A549 (cell line): Measurements from ENCODE around the gene DSG2. TPM values are rescaled to one million over a fixed set of nuclear protein-coding genes. Genes with fewer than 3 reads are reported as not detected.

Experiments
- ATAC-seq, 2 experiments: fragments of 200-7000 bp in 1 of 2; fragments of >200 bp in 1 of 2; cut with Nextera tagmentation in 1 of 2; cut with Tn5 transposase in 1 of 2; 3 replicates each; pipeline versions ENCODE4 v1.8.0 to v1.9.1; 2018 to 2020; ENCODE audit warnings: mild to moderate bottlenecking in 1 of 2, moderate library complexity in 1 of 2
- CTCF ChIA-PET: fragments of 300-600 bp; sonication (Branson Sonifier 250); formaldehyde crosslinking; extraction: SDS; loops from one replicate; lab custom pipeline; 2021; ENCODE audit warnings: antibody characterized with exemption, inconsistent platforms; lab: Yijun Ruan, JAX
- POLR2A ChIA-PET: fragments of 350-600 bp; formaldehyde crosslinking; extraction: SDS; loops from one replicate; lab custom pipeline; 2021; ENCODE audit warnings: antibody characterized with exemption, inconsistent platforms; lab: Yijun Ruan, JAX
- DNase-seq, 2 experiments: peaks; one replicate each; pipeline versions ENCODE4 v3.0.0 to v3.0.0-alpha.2; 2011 to 2016; ENCODE audit warnings: low read depth in 1 of 2, low spot score in 1 of 2
- FAIRE-seq: peaks from 2 replicates; lab custom pipeline; 2011; peaks lifted over from hg19 to GRCh38; lab: Jason Lieb, UNC
- H3K27ac ChIP-seq, 2 experiments: fragments of >200 bp; sonication (Bioruptor Twin); formaldehyde crosslinking; 3 replicates each; pipeline ENCODE4 v1.5.1; 2016 to 2017
- H3K4me1 ChIP-seq: fragments of >200 bp; sonication (Bioruptor Twin); formaldehyde crosslinking; 3 replicates; pipeline ENCODE4 v1.6.1; 2016
- H3K4me2 ChIP-seq: fragments of >200 bp; sonication (Bioruptor Twin); formaldehyde crosslinking; 3 replicates; pipeline ENCODE4 v1.6.1; 2016
- H3K4me3 ChIP-seq: fragments of >200 bp; sonication (Bioruptor Twin); formaldehyde crosslinking; 3 replicates; pipeline ENCODE4 v1.5.1; 2016
- H3K9me3 ChIP-seq: fragments of >200 bp; sonication (Bioruptor Twin); formaldehyde crosslinking; 3 replicates; pipeline ENCODE4 v1.6.1; 2016
- BCL3 ChIP-seq: fragments of >200 bp; sonication (Bioruptor Twin); formaldehyde crosslinking; IDR thresholded peaks from 3 replicates; pipeline ENCODE4 v1.6.1; 2016
- CTCF ChIP-seq: fragments of >200 bp; sonication (Bioruptor Twin); formaldehyde crosslinking; IDR thresholded peaks from 3 replicates; pipeline ENCODE4 v1.5.1; 2016
- EHF ChIP-seq: fragments of 250-450 bp; sonication (Bioruptor Pico); IDR thresholded peaks from 2 replicates; pipeline ENCODE4 v1.5.0; 2020; ENCODE audit warnings: mild to moderate bottlenecking
- EP300 ChIP-seq, 2 experiments: fragments of >200 bp; sonication (Bioruptor Twin); formaldehyde crosslinking; IDR thresholded peaks; 2 replicates in 1 of 2; 3 replicates in 1 of 2; pipeline ENCODE4 v1.6.1; 2016 to 2017
- FOSL2 ChIP-seq, 2 experiments: fragments of 450-650 bp in 1 of 2; fragments of >200 bp in 1 of 2; sonication (Bioruptor Twin) in 1 of 2; formaldehyde crosslinking; IDR thresholded peaks; 2 replicates each; pipeline versions ENCODE4 v1.5.0 to v1.6.1; 2016 to 2020; ENCODE audit warnings: mild to moderate bottlenecking in 1 of 2, moderate library complexity in 1 of 2
- FOXS1 ChIP-seq: fragments of 250-450 bp; sonication (Bioruptor Pico); IDR thresholded peaks from 2 replicates; pipeline ENCODE4 v1.5.0; 2020; ENCODE audit warnings: mild to moderate bottlenecking, moderate library complexity
- GATA3 ChIP-seq: IDR thresholded peaks from 2 replicates; pipeline ENCODE4 v1.6.1; 2012; ENCODE audit warnings: borderline replicate concordance
- HES2 ChIP-seq: fragments of >200 bp; sonication (Bioruptor Twin); formaldehyde crosslinking; IDR thresholded peaks from 2 replicates; pipeline ENCODE4 v1.6.1; 2016
- HMGXB4 ChIP-seq: fragments of 250-450 bp; sonication (Bioruptor Pico); IDR thresholded peaks from 2 replicates; pipeline ENCODE4 v1.5.0; 2021; ENCODE audit warnings: mild to moderate bottlenecking, moderate library complexity, borderline replicate concordance
- HOXA7 ChIP-seq: fragments of 250-450 bp; sonication (Bioruptor Pico); IDR thresholded peaks from 2 replicates; pipeline ENCODE4 v1.5.0; 2020; ENCODE audit warnings: mild to moderate bottlenecking, moderate library complexity
- MAFK ChIP-seq: fragments of 450-650 bp; IDR thresholded peaks from 2 replicates; pipeline ENCODE4 v1.6.1; 2014; ENCODE audit not compliant: partially characterized antibody
- MAX ChIP-seq: IDR thresholded peaks from 2 replicates; pipeline ENCODE4 v1.6.1; 2012
- NR3C1 ChIP-seq: fragments of >200 bp; sonication (Bioruptor Twin); formaldehyde crosslinking; IDR thresholded peaks from 3 replicates; pipeline ENCODE4 v1.6.1; 2017
- SREBF2 ChIP-seq: fragments of 450-650 bp; IDR thresholded peaks from 2 replicates; pipeline ENCODE4 v1.6.1; 2014; ENCODE audit warnings: mild to moderate bottlenecking, moderate library complexity
- ZNF302 ChIP-seq: fragments of 250-450 bp; sonication (Bioruptor Pico); IDR thresholded peaks from 2 replicates; pipeline ENCODE4 v1.9.0; 2021; ENCODE audit warnings: inconsistent platforms, mild to moderate bottlenecking, moderate library complexity
- WGBS: methylation state at CpG from one replicate; pipeline ENCODE4 v1.1.6; 2017; ENCODE audit errors: missing lambda C conversion rate; 5-methylcytosine and 5-hydroxymethylcytosine counted together
- polyA plus RNA-seq, 4 experiments: library from polyadenylated mRNA; depleted of rRNA in 3 of 4; stranded (reverse); fragments of >200 nt; fragmentation: RNase III in 1 of 4; extraction: RNeasy Plus Mini Kit Qiagen cat#74134 plus additional on column Dnase treatment in 1 of 4; gene quantifications; 2 replicates in 3 of 4; 3 replicates in 1 of 4; pipeline ENCODE4 v1.2.3, GENCODE V29; 2011 to 2017

DSG2 gene
- polyA plus RNA-seq, 2 of the 4 experiments (the other 2 are of a cell fraction), result 40.0 to 91.7 TPM

GRCh38 chr18:31591113-31591512 lies 93.1 kb downstream of the DSG2 start:
- WGBS, result 90% methylated on average over 2 of the region's 2 CpGs
- ChIA-PET CTCF (interaction anchor here (0.7 to 1.1 kb wide), 4 partner anchors 17 to 136 kb away, joined by 3 to 5 read pairs (median 4); no protein-coding TSS in a partner anchor), POLR2A (no interaction called here)
- no peak for ATAC-seq
- H3K27ac ChIP-seq, result no peak overlapping the region
- 0 out of 3 replicates have a peak, but pooled peaks cover under 1% of the 10 kb centered on the region for H3K4me1 ChIP-seq
- no peaks in the 10 kb centered on the region for H3K9me3 ChIP-seq
- 0 out of 3 replicates have a peak overlapping the region, but pooled peaks have one; percentile 19 for H3K4me2 ChIP-seq
- FAIRE-seq, result no peak
- no peak for DNase-seq
- H3K4me3 ChIP-seq, result no peak overlapping the region
- TF ChIP-seq HES2 (no peak), MAFK (peak; percentile 96)

GRCh38 chr18:31591628-31592027 lies 93.7 kb downstream of the DSG2 start, which contains the start of gene TTR:
Gene TTR (plus strand): TSS chr18:31591877. CDS start chr18:31591903, 26 bp downstream.
- no peak for DNase-seq
- no peaks in the 10 kb centered on the region for H3K9me3 ChIP-seq
- no peak for ATAC-seq
- 0 out of 3 replicates have a peak, but pooled peaks cover 3% of the 10 kb centered on the region for H3K4me1 ChIP-seq
- FAIRE-seq, result no peak
- CTCF ChIA-PET, result interaction anchor here (0.7 to 1.1 kb wide), 3 partner anchors 16 to 87 kb away, joined by 3 to 5 read pairs (median 4); no protein-coding TSS in a partner anchor
- H3K4me3 ChIP-seq, result no peak within 1 kb of the TSS
- no peak within 1 kb of the TSS for H3K27ac ChIP-seq
- 14% methylated on average over 5 of the region's 5 CpGs for WGBS
- TF ChIP-seq BCL3 (no peak), GATA3 (no peak), ZNF302 (CRISPR knock-in tag) (no peak), EHF (CRISPR knock-in tag) (no peak), FOXS1 (CRISPR knock-in tag) (no peak)
- TF ChIP-seq, all 56 proteins: peak for 0
- 0 out of 3 replicates have a peak within 1 kb of the TSS, but pooled peaks have one; percentile 19 for H3K4me2 ChIP-seq
- POLR2A ChIA-PET, result no interaction called here

GRCh38 chr18:31592506-31593157 lies 94.7 kb downstream of the DSG2 start:
- CTCF ChIA-PET, result interaction anchor here (1.0 kb wide), 1 partner anchor 20 kb away, joined by 3 read pairs; no protein-coding TSS in a partner anchor
- FAIRE-seq, result no peak
- 0 out of 3 replicates have a peak, but pooled peaks cover 3% of the 10 kb centered on the region for H3K4me1 ChIP-seq
- no peak for ATAC-seq
- no peak overlapping the region for H3K27ac ChIP-seq
- no peak overlapping the region for H3K4me2 ChIP-seq
- WGBS, result 63% methylated on average over 10 of the region's 10 CpGs
- DNase-seq, result no peak
- POLR2A ChIA-PET, result no interaction called here
- H3K9me3 ChIP-seq, result no peaks in the 10 kb centered on the region
- H3K4me3 ChIP-seq, result no peak overlapping the region
- TF ChIP-seq HMGXB4, result no peak
- TF ChIP-seq FOSL2 (IDR thresholded peaks at IDR 0.05), result no peak
- no peak for TF ChIP-seq FOSL2 (CRISPR knock-in tag; IDR thresholded peaks at IDR 0.05)
- no peak for TF ChIP-seq SREBF2

GRCh38 chr18:31595121-31595771 lies 97.3 kb downstream of the DSG2 start:
- 0 out of 3 replicates have a peak, but pooled peaks cover 3% of the 10 kb centered on the region for H3K4me1 ChIP-seq
- ChIA-PET POLR2A (no interaction called here), CTCF (no interaction called here)
- FAIRE-seq, result no peak
- H3K4me3 ChIP-seq, result no peak overlapping the region
- WGBS, result 72% methylated on average over 5 of the region's 5 CpGs
- no peak for DNase-seq
- ATAC-seq, result no peak
- no peak for TF ChIP-seq NR3C1
- no peak for TF ChIP-seq HOXA7 (CRISPR knock-in tag)
- TF ChIP-seq BCL3, result no peak
- TF ChIP-seq MAX, result no peak
- TF ChIP-seq MAFK, result no peak
- no peak for TF ChIP-seq EP300 (IDR thresholded peaks at IDR 0.05)
- no peak for TF ChIP-seq HES2
- no peak for TF ChIP-seq CTCF
- no peaks in the 10 kb centered on the region for H3K9me3 ChIP-seq
- no peak overlapping the region for H3K27ac ChIP-seq
- no peak overlapping the region for H3K4me2 ChIP-seq
